Uterus (tissue), 4 donors: Measurements from ENCODE around the gene PFKM. TPM values are rescaled to one million over a fixed set of nuclear protein-coding genes. Genes with fewer than 3 reads are reported as not detected.

Experiments
- DNase-seq, 2 donors: peaks; one replicate each; pipeline ENCODE4 v3.0.0-alpha.2; 2019 to 2020
- H3K27ac ChIP-seq, 2 donors: fragments of 200-600 bp; sonication (generic); 1 replicate in 1 of 2; 2 replicates in 1 of 2; pipeline ENCODE4 v1.5.1; 2016 to 2018
- H3K27me3 ChIP-seq, 2 donors: fragments of 200-600 bp; sonication (generic); one replicate each; pipeline ENCODE4 v1.5.1; 2018 to 2019; ENCODE audit warnings: control low read depth in 1 of 2
- H3K36me3 ChIP-seq, 2 donors: fragments of 200-600 bp; sonication (generic); one replicate each; pipeline ENCODE4 v1.5.1; 2019; ENCODE audit warnings: control low read depth in 1 of 2
- H3K4me1 ChIP-seq, 2 donors: fragments of 200-600 bp; sonication (generic); one replicate each; pipeline ENCODE4 v1.5.1; 2018 to 2019; ENCODE audit warnings: control low read depth in 1 of 2
- H3K4me3 ChIP-seq, 2 donors: fragments of 200-600 bp; sonication (generic); 1 replicate in 1 of 2; 2 replicates in 1 of 2; pipeline ENCODE4 v1.5.1; 2018 to 2019; ENCODE audit warnings: mild to moderate bottlenecking in 1 of 2
- H3K9me3 ChIP-seq, 2 donors: fragments of 200-600 bp; sonication (generic); one replicate each; pipeline ENCODE4 v1.5.1; 2019; ENCODE audit warnings: control low read depth in 1 of 2
- CTCF ChIP-seq, 4 experiments: fragments of 200-600 bp in 2 of 4; fragments of 450-650 bp in 2 of 4; sonication (generic) in 2 of 4; IDR thresholded peaks; one replicate each; pipeline ENCODE4 v1.5.1; 2016 to 2019; ENCODE audit warnings: antibody characterized with exemption in 4 of 4, mild to moderate bottlenecking in 2 of 4, moderate library complexity in 1 of 4
- POLR2A ChIP-seq, 2 donors: fragments of 450-650 bp; IDR thresholded peaks; one replicate each; pipeline ENCODE4 v1.6.1; 2016; ENCODE audit warnings: antibody characterized with exemption in 2 of 2, mild to moderate bottlenecking in 1 of 2, moderate library complexity in 1 of 2
- intact Hi-C: fragments of 100-400 bp; cut with DNase I; formaldehyde crosslinking; loops from one replicate; pipeline ENCODE4 v1.15.1; 2023; ENCODE audit warnings: low total_unique reads
- total RNA-seq, 4 donors: library from RNA; depleted of rRNA in 3 of 4; stranded (reverse); fragments of >200 nt in 3 of 4; gene quantifications; one replicate each; pipeline versions ENCODE4 v1.1.0 to v1.2.4, GENCODE V29; 2014 to 2023
- donor health status: DM: yes; HTN: yes; CAD: no.

Gene PFKM
- total RNA-seq, 4 donors from 2014 or later: 30.9 to 150 (median 70.8) TPM

GRCh38 chr12:48080821-48081220 is 38.3 kb upstream of the PFKM start:
- Histone ChIP-seq H3K4me1 (no peaks in the 10 kb centered on the region), H3K9me3 (no peaks in the 10 kb centered on the region), H3K27ac (no peak overlapping the region), H3K36me3 (no peaks in the 10 kb centered on the region), H3K4me3 (no peak overlapping the region), H3K27me3 (no peaks in the 10 kb centered on the region)
- DNase-seq: no peak
- intact Hi-C loops: no loop called here
- TF ChIP-seq POLR2A (IDR thresholded peaks at IDR 0.05) (no peak), CTCF (IDR thresholded peaks at IDR 0.05) (no peak)

- intact Hi-C loops: no loop called here
- peak; percentile 16 to 39 (median 38) for TF ChIP-seq CTCF (IDR thresholded peaks at IDR 0.05)
- TF ChIP-seq POLR2A (IDR thresholded peaks at IDR 0.05): no peak
- no peaks in the 10 kb centered on the region for H3K4me1 ChIP-seq
- no peak for DNase-seq
- no peaks in the 10 kb centered on the region for H3K36me3 ChIP-seq
- no peaks in the 10 kb centered on the region for H3K9me3 ChIP-seq
- no peak overlapping the region for H3K27ac ChIP-seq
- H3K4me3 ChIP-seq: no peak overlapping the region
- H3K27me3 ChIP-seq: no peaks in the 10 kb centered on the region
Measured at GRCh38 chr12:48084066-48084465, 35.1 kb upstream of the PFKM start.

- Histone ChIP-seq H3K27me3 (no peaks in the 10 kb centered on the region), H3K9me3 (no peaks in the 10 kb centered on the region), H3K36me3 (no peaks in the 10 kb centered on the region), H3K4me1 (no peaks in the 10 kb centered on the region), H3K27ac (no peak overlapping the region), H3K4me3 (no peak overlapping the region)
- intact Hi-C loops: no loop called here
- no peak for DNase-seq
- TF ChIP-seq CTCF (IDR thresholded peaks at IDR 0.05) (no peak), POLR2A (IDR thresholded peaks at IDR 0.05) (no peak)
Measured at GRCh38 chr12:48084841-48085460, 34.2 kb upstream of the PFKM start.

- DNase-seq: no peak
- TF ChIP-seq CTCF (IDR thresholded peaks at IDR 0.05) (no peak), POLR2A (IDR thresholded peaks at IDR 0.05) (no peak)
- no peaks in the 10 kb centered on the region for H3K27me3 ChIP-seq
- H3K9me3 ChIP-seq: no peaks in the 10 kb centered on the region
- no peaks in the 10 kb centered on the region for H3K4me1 ChIP-seq
- intact Hi-C loops: no loop called here
- no peak overlapping the region for H3K4me3 ChIP-seq
- H3K27ac ChIP-seq: no peak overlapping the region
- H3K36me3 ChIP-seq: no peaks in the 10 kb centered on the region
Measured at GRCh38 chr12:48086327-48086726, 32.8 kb upstream of the PFKM start.

- Histone ChIP-seq H3K27me3 (no peaks in the 10 kb centered on the region), H3K9me3 (no peaks in the 10 kb centered on the region), H3K27ac (no peak overlapping the region), H3K4me3 (no peak overlapping the region), H3K36me3 (no peaks in the 10 kb centered on the region), H3K4me1 (no peaks in the 10 kb centered on the region)
- intact Hi-C loops: loop anchor here (10.0 kb wide), 1 partner anchor 72 kb away; no protein-coding TSS in a partner anchor
- no peak for TF ChIP-seq POLR2A (IDR thresholded peaks at IDR 0.05)
- no peak for TF ChIP-seq CTCF (IDR thresholded peaks at IDR 0.05)
- no peak for DNase-seq
Measured at GRCh38 chr12:48092611-48093010, 26.6 kb upstream of the PFKM start.
